Measurements from ENCODE around the gene ZDHHC4.

GRCh38 chr7:6576024-6576866, 1.0 kb upstream of the ZDHHC4 start:
- no peak for TF ChIP-seq EZH2 (IDR thresholded peaks at IDR 0.05; ENCODE audit: insufficient read depth, poor library complexity, severe bottlenecking)
- TF ChIP-seq EZH2phosphoT487 (IDR thresholded peaks at IDR 0.05; ENCODE audit: insufficient read depth, low read depth), result no peak

Data from GM23248 (cell line).